NCI-H226 (cell line): ENCODE measurements around the gene PPM1L.

ENCODE experiments used
- DNase-seq: peaks from one replicate; pipeline ENCODE4 v3.0.0-alpha.2; 2015

Gene PPM1L

DNA sequence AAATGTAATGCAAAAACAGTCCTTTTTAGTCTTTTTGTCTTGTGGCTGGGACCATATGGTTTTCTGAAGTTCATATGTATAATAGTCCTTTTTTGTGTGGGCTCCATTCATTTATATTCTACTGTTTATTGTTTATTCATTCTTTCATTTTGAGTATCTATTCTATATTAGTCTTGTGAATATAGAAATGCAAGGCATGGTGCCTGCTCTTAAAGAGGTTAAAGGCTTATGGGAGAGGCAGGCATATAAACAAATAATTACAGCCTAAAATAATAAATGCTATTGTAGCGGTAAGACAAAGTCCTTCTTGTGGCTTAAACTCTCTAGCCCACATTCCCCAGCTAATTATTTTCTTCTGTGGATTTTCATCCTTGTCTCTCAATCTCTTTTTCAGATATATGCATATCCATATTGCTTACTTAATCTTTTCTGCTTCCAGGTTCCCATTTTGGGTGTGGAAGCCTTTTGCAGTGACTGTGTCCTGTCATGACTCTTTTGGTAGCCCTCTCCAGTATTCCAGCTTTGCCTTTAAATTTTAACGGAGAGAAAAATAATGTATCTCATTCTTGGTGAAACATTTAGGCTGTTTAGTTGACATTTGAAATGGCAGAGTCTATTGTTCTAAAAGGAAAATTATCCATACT, 101.6 kb downstream of the PPM1L start:
- DNase-seq: no peak

DNA sequence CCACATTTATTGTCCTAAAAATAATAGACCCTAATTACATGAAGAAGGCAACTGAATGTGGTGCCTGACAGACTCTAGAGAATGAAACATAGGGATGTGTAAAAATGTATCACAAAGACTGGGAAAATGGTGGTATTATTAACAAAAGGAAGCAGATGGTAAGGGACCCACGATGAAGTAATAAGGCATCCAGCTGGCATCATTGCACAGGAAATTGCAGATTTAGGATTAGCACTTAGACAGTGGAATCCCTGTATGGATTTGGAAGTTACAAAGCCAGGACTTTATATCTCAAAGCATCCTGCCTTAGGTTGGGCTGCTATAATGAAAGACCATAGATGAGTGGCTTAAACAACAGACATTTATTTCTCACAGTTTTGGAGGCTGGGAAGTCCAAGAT, 104.3 kb downstream of the PPM1L start:
- no peak for DNase-seq

- peak; percentile 15 for DNase-seq
These were observed 113.8 kb downstream of the PPM1L start for GRCh38 chr3:160869825-160870224.

DNA sequence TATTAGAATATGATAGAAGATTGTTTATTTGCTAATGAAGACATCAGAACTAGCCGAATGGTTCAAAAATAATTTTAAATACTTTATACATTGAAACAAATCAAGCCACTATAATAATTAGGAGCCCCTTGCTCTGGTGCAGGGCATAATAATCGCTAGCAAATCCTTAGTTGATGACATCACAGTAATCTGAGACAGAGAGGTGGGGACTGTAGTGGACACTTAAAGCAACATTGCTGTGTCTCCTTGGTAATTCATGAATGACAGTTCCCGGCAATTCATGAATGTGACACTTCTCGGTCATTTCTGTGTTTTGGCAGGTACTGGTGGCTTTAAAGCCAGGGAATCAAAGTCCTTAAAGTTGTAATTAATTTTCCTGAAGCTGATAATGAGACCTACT, 114.3 kb downstream of the PPM1L start:
- DNase-seq: no peak

GRCh38 chr3:160874736-160875135, 118.7 kb downstream of the PPM1L start:
- DNase-seq: no peak

DNA sequence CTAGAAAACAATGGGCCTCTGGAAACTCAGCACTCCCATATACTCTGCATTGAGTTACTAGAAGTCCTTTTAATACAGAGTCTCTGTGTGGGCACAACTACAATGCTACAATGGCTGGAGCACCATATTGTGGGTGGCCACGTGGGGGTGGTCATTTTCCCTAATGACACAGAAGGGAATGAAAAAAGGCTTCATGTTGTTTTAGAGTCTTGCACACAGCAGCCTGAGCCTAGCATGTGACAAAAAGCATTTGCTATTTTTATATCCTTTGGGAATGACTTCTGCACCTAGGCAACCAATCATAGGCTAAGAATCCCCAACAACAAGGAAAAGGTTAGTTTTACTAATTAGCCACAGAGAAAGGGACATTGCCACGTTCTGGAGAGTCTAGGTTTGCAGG, 120.6 kb downstream of the PPM1L start:
- DNase-seq: no peak

- no peak for DNase-seq
These were observed 123.8 kb downstream of the PPM1L start for GRCh38 chr3:160879859-160880258.

DNA sequence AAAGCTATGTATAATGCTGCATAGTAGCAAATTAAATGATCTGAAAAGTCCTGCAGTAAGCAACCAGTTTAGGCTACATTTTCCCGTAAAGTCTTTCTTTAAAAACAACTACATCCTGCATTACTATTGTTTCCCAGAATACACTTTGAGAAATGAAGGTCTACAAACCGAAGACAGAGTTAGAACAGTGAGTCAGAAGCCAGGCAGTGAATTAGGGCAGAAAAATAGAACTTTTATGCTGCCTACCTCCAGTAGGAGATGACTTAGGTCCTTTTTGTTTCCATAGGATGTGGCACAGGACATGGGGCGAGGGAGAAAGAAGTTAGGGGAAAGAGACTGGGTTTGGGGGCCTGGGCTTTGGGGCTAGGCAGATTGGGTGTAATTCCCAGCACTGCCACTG, 127.3 kb downstream of the PPM1L start:
- DNase-seq: no peak

DNA sequence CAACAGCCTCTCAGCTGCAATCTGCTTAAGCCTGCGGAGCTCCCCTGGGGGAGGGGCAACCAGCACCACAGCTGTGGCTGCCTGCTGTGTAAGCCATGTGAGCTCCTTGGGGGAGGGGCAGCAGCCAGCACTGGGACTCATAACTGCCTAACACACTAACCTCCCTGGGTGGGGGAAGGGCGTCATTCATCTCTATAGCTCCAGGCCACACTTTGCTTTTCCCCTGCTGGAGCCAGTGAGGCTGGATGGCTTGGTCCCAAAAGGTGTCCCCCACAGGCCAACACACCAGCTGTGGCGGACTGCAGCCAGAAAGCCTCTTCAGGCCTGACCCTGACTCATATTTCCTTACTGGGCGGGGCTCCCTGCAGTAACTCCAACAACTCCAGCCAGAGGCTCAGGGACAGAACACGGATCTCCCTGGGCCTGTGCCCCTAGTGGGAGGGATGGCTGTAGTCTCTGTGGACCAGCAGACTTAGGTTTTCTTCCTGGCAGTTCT, 129.8 kb downstream of the PPM1L start:
- no peak for DNase-seq

- no peak for DNase-seq
These were observed 130.4 kb downstream of the PPM1L start for GRCh38 chr3:160886421-160886820.

GRCh38 chr3:160893207-160893606, 137.2 kb downstream of the PPM1L start:
- no peak for DNase-seq

GRCh38 chr3:160904691-160905090, 148.7 kb downstream of the PPM1L start:
- DNase-seq: no peak

DNA sequence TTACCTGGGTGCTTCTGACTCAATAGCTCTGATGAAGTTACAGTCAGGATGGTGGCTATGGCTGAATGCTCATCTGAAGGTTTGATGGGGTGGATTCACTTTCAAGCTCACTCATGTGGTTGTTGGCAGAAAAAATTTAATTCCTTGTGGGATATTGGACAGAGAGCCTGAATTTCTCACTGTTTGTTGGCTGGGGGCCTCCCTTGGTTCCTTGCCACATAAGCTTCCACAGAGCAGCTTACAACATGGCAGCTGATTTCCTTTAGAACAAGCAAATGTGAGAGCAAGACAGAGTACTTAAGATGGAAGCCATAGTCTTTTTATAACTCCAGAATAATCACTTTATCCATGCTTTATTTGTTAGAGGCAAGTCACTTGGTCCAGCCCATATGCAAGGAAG, 150.6 kb downstream of the PPM1L start:
- no peak for DNase-seq

GRCh38 chr3:160909917-160910316, 153.9 kb downstream of the PPM1L start:
- DNase-seq: no peak

DNA sequence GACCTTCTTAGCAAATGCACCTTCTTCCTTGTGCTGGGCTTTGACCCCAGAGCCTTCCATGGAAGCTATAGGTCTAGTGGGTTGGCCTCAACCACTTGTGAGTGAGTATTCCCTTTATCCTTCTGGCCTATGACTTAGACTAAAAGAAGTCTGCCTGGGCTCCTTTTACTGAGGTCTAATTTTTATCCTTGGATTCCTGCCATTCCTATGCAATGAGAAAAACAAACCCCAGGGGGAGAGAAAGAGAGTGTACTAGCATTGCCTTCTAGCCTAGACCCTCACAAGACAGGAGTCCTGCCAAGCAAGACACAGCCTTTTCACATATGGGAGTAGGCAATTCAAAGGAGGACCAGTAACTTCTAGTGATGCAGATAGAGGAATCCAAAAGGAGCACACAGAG, 155.4 kb downstream of the PPM1L start:
- DNase-seq: no peak

DNA sequence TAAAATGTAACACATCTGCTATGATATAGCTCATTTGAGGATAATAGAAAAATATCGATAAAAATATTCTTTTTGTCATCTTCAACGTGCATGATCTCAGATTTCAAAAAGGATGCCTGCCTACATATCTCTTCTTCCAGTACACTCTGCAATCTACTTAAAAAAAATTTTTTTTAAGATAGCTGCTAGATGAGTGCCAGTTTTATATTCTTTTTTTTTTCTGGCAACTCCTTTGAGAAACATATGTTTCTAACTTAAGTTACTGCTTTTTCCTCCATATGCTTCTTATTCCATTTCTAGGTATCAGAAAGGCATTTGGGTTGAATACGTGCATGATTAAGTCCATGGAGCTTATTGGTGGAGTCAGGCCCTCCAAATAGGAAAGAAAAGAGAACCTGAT, 160.4 kb downstream of the PPM1L start:
- no peak for DNase-seq

GRCh38 chr3:160919942-160920341, 163.9 kb downstream of the PPM1L start:
- DNase-seq: no peak

DNA sequence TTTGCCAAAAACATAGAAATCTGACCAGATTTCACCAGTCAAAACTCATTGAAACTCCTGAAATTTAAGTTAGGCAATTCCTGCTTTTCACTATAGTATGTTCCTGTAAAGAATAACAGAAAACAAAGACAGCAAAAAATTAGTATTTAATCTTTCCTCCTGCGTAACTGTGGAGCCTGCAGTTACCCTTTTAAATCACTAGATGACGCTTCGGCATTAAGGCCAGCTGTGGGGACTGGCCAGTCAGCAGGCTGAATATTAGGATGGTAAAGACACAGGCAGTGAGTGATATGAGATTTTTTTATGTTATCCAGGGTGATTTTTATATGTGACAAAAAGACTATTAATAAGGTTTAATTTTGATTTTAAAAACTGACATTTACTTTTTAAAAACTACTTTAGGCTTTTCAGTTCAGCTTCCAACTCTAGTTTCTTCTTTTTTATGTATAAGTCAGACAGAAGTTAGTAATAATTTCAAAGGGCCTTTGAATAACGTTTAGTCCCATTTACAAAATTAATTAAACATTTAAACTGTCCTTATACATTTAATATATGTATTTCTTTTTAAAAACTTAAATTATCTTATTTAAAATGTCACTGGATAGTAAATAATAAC, 165.1 kb downstream of the PPM1L start:
- DNase-seq: peak; percentile 10

DNA sequence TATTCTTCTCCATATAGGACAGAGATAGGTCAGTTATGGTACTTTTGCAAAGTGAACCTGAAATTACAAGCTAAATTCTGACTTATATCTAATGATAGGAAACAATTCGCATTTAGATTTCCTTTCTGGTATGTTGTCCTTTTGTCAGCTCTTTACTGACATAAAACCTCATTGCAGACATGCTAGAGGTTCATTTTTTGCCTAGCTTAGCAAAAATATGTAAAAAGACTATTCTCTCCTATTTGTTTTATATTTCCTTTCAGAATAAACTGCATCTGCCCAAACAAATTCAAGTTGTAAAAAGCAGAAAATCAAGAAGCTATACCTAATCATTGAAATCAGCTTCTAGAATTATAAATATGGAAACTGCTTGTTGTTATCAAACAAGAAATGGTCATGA, 168.7 kb downstream of the PPM1L start:
- DNase-seq: no peak

- no peak for DNase-seq
These were observed 171.6 kb downstream of the PPM1L start for GRCh38 chr3:160927620-160928019.

DNA sequence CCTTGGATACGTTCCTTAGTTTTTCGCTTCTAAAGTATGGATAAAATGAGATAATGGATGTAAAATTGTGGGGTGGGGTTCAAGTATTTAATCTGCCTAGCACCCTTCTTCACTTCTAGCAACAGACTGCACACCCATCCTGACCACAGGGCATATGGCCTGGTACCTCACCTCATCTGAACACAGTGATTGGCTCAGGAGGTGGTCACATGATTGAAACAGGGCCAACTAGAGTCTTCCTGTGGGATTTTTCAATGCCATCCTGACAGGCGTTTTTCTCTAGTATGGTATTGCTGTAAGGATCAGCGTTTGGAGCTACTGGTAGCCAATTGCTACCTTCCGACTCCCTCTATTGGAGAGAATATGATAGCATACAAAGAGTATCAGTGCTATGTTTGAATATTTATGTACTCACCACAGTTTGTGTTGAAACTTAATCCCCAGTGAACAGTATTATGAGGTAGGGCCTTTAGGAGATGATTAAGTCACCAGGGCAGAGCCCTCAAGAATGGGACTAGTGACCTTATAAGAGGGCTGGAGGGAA, 172.2 kb downstream of the PPM1L start:
- DNase-seq: no peak

DNA sequence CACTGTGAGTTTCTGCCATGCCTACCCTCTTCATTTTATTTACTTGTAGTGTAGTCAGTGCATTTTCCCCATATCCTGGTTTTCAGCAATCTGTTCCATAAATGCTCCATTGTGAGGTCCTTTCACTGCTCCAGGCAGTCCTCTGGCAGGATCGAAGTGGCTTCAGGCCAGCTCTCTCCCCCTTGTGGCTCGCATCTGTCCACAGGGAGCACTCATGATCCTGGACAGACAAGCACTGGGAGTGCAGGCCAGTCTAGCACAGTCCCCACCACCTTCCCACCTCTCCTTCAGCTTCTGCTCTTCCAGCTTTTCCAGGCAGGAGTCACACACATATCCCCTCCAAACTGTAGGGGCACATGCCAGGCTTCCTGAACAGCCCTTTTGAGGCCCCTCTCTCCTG, 173.6 kb downstream of the PPM1L start:
- no peak for DNase-seq

- DNase-seq: no peak
These were observed 175.4 kb downstream of the PPM1L start for GRCh38 chr3:160931474-160931873.

DNA sequence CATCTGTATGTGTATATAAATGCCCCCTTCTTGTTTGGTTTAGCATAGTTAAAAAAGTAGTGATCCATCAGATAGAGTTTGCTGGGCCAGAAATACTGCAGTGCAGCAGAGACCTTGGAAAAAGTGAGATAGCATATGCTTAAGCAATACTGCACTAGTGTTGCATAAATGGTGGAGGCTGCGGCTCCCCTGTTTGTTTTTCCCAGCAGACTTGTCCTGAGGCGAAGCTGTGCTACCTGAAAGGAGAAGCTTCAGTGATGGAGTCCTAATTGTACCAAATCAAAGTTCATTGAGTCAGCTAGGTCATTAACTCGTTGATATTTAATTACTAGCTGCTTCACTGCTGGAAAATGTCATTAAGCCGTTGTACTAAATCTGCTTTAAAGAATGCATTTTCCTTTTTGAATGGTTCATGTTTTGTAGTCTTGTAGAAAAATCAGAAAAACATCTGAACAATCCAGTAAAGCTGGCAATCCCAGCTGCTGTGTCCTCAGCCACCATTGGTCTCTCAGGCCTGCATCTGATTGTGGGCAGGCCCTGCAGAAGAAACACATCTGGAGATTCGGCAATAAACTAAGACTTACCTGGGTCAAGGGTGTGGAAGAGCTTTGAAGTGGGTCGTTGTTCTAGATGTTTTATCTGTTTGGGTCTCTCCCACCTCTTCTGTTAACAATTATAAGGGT, 179.5 kb downstream of the PPM1L start:
- DNase-seq: no peak
